NCI-H2227 (cell line): ENCODE results near the gene AFMID.
"Not testable (repeated sequence)": the region's sequence is repeated elsewhere in the genome, so short reads cannot be mapped to it uniquely, and the experiment has no call there.

Experiments
- DNase-seq: peaks from one replicate; lab custom pipeline; 2025; ENCODE audit not compliant: unreplicated experiment; lab: John Stamatoyannopoulos, UW

The AFMID gene

DNA sequence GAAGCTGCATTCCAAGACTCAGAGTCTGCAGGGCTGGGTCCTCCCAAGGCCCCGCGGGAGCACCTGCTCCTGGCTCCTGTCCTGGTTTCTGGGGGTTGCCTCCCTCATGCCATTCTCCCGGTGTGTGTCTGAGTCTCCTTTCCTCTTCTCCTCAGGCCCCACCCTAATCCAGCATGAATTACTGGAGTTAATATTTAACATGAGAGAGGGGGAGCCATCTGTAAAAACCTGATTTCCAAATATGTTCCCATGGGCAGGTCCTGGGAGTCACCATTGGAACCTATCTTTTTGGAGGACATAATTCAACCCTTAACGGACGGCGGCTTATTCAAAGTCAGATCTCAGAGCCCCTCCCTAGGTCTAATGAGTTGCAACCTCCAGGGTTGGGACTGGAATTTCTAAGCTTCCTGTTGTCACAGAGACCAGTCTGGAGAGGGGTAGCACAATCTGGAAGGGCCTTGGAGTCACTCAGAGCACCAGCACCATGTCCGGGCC is 35.6 kb upstream of the AFMID start:
- DNase-seq = no peak

DNA sequence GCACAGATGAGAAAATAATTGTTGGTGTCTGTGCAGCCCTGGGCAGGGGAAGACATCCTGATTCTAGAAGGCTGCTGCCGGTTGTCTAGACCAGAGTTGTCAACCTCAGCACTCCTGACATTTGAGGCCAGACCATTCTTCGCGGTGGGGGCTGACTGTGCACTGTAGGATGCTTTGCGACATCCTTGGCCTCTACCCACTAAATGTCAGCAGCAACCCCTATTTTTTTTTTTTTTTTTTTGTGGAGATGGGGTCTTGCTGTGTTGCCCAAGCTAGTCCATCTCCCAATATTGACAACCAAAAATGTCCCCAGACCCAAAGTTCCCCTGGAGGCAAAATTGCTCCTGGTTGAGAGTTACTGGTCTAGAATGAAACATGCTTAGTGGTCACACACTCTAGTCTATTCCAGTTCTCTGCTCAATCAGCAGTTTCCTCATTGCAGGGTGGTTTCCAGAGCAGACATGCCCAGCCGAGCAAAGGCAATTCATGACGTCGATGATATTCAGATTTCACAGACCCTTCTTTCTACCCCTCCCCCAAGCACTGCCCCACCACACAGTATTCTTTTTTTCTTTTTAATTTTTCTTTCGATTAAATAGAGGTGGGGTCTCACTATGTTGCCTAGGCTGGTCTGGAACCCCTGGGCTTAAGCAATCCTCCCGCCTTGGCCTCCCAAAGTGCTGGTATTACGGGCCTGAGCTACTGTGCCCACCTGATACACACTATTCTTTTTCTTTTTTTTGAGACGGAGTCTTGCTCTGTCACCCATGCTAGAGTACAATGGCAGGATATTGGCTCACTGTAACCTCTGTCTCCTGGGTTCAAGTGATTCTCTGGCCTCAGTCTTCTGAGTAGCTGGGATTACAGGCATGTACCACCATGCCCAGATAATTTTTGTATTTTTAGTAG is 32.0 kb upstream of the AFMID start:
- DNase-seq = no peak

DNA sequence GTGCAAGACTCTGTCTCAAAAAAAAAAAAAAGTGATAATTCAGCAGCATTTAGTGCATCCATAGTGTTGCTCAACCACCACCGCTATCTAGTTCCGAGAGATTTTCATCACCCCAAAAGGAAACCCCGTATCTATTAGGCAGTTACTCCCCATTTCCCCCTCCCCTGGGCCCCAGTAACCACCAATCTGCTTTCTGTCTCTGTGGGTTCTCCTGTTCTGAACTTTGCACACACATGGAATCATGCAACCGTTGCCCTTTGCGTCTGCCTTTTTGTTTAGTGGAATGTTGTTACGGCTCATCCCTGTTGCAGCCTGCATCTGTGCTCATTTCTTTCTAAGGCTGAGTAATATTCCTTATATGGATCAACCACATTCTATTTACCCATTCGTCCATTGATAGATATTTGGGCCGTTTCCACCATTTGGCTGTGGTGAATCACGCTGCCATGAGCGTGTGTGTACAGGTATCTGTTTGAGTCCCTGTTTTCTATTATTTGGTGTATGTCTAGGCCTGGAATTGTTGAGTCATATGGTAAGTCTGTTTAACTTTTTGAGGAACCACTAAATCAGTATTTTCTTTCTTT is 27.5 kb upstream of the AFMID start:
- DNase-seq = no peak

DNA sequence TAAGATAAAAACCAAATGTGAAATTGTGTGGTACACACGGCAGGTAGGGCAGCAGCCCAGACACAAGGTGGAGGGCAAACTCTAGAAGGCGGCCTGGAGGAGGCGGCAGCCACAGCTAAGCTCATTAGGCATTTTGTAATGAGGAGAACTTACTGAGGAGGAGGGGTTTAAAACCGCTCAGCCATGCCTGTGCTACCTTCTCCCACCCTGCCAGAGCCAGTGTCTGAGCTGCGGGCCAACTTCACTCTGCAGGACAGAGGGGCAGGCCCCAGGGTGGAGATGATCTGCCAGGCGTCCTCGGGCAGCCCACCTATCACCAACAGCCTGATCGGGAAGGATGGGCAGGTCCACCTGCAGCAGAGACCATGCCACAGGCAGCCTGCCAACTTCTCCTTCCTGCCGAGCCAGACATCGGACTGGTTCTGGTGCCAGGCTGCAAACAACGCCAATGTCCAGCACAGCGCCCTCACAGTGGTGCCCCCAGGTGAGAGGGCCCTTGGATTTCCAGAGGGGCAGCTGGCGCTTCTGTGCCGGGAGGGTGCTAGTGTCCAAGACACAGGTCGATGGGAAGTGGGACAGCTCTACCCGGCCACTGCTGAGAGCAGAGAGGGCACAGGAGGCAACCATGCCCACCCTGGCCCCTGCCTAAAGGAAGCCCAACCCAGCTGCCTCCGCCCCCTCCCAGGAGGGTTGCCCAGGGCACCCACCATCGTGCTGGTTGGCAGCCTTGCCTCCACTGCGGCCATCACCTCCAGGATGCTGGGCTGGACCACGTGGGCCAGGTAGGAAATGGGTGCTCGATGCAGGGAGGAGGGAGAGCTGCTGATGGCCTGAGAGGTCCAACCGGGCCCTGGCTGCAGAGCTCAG is 23.0 kb upstream of the AFMID start:
- DNase-seq = no peak

DNA sequence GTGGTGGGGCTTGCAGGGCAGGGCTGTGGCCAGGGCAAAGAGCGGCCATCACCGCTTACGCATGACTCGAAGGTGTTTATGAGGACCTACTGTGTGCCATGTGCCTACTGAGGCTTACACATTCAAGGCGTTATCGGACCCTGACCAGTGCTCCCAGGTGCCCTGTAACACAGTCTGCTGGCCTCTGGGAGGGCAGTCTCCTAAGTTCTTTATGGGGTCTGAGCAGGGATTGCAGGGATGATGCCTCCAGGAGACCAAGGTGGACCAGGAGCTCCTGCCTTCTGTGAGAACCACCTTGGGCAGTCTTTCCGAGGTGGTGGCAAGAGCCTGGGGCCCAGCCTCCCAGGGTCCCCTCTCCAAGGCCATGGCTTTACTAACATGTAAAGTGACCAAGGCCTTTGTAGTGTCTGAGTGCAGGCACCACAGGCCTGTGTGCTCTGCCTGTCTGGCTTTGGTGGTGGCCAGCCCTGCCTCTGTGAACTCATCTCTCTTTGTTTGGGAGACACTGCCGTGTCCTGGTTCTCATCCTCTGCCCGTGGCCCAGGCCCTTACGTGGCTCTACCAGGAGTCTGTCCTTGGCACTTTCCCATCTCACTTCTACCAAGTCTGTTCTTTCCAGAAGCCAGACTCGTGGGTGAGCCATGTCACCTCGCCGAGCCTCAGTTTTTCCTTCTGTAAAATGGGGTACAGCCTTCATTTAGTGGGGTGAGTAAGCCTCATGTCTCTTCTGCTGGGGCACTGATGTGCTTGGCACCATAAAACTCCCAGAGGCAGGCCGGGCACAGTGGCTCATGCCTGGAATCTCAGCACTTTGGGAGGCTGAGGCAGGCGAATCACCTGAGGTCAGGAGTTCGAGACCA is 22.2 kb upstream of the AFMID start:
- DNase-seq = no peak

DNA sequence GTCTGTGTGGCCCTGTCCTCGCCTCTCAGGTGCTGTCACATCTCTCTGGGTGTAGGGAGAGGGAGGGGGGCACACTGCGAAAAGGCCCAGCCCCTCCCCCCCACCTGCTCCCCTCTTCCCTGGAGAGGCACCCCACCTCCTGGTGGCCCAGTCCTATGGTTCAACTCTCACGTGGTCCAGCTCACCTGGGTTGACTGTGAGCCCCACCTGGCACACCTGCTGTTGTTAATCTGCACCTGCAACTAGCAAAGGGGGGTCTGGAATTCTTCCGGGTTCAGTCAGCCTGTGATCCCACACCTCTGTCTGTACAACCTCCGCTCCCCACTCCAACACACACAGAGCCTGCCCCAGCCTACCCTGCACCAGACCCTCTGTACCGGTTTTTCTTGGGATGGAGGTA is 20.7 kb upstream of the AFMID start:
- no peak for DNase-seq

DNA sequence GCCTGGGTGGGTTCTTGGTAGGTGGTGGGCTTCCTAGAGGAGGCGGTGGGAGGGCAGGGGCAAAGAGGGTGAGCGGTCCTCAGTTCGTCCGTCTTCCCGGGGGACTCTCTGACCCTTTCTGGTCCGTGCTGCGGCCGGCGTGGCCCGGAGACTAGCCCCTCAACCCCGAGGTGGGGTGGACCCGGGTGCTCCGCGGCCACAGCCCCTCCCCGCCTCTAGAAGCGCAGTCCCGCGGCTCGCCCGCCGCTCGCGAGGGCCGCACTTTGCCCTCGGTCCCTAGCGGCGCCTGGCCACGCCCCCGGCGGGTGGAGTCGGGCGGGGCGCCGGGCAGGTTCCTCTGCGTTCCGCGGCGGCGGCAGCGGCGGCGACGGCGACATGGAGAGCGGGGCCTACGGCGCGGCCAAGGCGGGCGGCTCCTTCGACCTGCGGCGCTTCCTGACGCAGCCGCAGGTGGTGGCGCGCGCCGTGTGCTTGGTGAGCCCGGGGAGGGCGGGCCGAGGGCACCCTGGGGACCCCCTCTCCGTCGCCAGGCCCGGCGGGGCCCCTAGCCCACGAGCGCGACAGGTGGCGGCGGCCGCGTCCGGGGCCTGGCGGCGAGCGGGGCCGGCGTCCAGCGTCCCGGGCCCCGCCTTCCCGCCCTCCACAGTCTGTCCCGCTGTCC is 18.8 kb upstream of the AFMID start, which contains the start of gene SYNGR2:
Gene SYNGR2, plus strand, starts transcription at position 340 of the 661 bp plus-strand sequence. Its CDS starts 36 bp downstream, at position 376.
- peak; percentile 94 for DNase-seq

DNA sequence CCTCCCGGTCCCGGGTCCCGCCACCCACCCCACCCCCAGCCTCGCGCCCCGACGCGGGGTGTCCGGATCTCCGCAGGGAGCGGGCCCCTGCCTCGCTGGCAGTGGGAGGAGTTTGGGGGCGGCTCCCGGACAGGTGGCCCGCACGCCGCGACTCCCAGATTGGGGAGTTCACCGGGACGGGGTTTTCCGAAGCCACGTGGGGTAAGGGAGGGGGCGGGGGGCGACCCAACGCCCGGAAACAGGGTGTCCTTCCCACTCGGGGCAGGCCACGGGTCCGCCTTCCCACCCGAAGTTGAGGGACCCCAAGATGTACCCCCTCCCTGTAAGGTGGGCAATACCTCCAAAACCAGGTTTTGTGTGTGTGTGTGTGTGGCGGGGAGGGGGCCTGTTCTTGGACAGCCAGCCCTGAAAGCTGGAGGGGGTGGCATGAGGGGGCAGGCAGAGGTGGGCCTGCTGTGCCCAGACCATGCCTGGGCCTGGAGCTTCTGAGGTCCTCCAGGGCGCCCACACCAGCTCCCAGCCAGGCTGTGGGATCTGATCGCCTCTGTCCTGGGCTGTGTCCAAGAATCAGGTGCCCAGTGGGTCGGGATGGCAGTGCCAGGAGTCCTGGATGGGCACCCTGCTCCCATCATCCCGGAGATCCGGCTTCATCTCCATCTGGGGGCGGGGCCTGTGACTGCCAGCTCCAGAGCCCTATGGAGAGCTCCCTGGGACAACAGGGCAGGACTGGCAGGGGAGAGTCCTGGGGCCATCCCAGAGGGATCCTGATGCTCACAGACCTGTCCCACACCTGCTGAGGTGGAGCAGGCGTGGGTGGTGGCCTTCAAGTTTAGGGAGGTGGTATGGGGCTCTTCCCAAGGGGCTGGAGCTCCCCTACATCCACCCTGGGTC is 18.0 kb upstream of the AFMID start:
- peak; percentile 62 for DNase-seq

DNA sequence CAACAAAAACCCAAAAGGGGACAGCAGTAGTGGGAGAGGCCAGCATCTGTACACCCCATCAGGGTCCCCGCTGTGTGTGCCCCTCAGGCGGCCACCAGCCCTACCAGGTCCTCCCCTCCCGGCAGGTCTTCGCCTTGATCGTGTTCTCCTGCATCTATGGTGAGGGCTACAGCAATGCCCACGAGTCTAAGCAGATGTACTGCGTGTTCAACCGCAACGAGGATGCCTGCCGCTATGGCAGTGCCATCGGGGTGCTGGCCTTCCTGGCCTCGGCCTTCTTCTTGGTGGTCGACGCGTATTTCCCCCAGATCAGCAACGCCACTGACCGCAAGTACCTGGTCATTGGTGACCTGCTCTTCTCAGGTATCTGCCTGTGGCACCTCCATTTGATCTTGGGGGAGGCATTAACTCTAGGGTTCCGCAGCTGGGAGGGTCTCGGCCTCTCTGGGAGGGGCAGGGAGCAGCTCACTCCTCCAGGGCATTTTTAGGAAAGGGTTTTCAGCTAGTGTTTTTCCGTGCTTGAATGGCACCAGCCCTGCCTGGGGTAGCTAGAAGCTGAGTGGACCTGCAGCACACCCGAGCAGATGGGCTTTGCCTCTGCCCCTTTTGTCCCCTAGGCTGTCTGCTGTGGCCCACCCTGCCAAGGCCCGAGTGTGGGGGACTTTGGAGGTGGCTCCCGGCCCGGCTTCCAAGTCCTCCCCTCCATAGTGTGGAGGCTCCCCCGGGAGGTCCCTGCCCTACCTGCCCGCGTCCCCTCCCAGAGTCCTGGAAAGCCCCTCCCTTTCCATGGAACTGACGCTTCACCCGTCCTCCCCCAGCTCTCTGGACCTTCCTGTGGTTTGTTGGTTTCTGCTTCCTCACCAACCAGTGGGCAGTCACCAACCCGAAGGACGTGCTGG is 16.2 kb upstream of the AFMID start:
- no peak for DNase-seq

DNA sequence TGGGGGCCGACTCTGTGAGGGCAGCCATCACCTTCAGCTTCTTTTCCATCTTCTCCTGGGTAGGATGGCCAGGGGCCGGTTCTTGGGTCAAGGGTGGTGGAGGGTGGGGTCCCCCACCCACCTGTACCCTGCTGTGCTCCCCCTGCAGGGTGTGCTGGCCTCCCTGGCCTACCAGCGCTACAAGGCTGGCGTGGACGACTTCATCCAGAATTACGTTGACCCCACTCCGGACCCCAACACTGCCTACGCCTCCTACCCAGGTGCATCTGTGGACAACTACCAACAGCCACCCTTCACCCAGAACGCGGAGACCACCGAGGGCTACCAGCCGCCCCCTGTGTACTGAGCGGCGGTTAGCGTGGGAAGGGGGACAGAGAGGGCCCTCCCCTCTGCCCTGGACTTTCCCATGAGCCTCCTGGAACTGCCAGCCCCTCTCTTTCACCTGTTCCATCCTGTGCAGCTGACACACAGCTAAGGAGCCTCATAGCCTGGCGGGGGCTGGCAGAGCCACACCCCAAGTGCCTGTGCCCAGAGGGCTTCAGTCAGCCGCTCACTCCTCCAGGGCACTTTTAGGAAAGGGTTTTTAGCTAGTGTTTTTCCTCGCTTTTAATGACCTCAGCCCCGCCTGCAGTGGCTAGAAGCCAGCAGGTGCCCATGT is 15.4 kb upstream of the AFMID start:
- DNase-seq = not testable (repeated sequence)

DNA sequence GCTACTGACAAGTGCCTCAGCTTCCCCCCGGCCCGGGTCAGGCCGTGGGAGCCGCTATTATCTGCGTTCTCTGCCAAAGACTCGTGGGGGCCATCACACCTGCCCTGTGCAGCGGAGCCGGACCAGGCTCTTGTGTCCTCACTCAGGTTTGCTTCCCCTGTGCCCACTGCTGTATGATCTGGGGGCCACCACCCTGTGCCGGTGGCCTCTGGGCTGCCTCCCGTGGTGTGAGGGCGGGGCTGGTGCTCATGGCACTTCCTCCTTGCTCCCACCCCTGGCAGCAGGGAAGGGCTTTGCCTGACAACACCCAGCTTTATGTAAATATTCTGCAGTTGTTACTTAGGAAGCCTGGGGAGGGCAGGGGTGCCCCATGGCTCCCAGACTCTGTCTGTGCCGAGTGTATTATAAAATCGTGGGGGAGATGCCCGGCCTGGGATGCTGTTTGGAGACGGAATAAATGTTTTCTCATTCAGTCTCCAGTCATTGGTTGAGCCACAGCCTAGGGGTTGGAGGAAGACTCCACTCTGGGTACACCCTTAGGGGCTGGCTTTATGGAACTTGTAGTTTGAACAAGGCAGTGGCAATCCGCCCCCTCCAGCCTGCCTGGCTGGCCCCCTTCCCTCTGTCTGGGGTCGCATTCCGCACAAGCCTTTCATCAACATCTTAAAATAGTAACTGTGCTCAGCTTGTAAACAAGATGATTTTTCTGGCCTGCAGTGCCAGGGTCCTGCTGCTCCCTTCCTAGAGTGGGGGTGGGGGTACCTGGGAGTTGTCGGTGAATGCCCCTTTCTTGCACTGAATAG is 14.7 kb upstream of the AFMID start:
- DNase-seq = no peak

DNA sequence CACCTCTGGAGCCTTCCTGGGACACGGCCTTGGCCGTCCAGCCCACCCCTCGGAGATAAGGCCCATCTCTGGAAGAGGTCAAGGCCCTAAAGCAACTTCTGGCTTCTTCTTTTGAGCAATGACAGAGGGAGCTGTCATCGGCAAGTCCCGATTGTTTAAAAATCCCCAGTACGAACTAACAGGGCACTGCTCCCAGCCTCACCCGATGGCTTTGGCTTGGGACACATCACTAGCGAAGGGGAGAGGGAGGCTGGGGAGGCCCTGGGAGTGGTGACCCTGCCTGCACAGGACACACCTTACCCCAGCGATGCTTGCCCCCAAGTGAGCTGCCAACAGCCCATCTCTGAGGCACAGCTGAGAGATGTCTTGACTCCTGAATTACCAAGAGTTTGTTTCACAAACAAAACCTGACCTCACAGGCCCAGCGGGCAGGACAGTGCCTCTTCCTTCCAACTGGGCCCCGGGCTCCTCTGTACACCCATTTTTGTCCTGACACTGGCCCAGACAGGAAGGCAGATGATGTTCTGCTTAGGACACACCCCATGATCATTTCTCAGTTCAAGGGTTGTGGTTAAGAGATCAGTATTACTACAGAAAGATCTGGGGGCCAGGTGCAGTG is 14.0 kb upstream of the AFMID start:
- DNase-seq = no peak

DNA sequence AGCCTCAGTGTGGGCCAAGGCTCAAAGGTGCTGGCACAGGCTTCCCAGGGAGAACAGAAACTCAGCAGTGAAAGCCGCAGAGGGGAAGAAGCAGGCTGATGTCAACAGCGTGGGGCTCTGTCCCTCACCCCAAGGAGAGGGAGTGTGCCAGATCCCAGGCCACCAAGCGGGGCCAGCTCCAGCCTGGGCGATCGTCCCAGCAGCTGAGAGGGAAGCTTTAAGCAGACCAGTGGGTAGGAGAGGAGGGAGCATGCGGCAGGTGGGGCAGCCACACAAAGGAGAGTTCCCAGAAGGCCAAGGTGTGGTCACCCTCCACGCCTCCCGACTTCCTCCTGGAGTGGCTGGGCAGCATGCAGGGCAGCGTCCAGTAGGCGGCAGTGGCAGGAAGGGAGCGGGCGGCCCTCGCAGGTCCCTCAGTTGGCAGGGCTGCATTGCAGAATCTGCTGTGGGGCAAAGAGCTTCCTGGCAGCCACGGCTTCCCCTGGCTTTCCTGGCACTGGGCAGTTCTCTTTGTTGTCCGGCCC is 12.8 kb upstream of the AFMID start:
- no peak for DNase-seq

DNA sequence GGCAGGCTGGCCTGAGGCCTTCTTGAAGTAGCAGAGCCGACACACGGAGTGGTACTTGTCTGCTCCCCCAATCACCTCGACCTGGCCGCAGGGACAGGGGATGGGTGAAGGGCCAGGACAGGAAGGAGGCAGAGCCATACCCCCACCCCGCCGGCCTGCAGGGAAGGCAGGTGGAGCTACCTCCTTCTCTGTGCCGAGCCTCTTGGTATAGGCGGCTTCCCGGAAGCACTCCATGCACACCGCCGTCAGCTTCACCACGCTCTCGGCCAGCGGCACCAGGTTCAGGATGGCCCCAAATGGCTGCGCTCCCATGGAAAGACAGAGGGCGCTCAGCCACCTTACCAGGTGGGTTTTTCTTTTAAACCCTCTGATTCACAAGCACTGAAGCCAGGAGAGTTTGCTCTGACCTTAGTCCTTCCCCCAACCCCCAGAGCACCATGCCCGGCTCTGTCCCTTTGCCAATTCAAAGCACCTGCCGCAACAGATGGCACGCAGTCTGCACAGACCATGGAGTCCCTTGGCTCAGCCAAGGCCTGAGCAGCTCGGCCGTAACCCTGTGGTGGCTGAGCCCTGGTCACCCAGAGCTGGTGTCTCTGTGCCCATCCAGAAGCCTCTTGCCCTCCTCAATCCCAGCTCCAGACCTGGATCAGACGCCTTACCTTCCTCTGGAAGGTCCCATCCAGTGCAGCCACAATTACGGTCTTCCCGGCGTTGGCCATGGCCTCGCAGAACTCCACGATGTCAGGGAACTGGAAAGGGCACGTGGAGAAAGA is 12.1 kb upstream of the AFMID start:
- no peak for DNase-seq

DNA sequence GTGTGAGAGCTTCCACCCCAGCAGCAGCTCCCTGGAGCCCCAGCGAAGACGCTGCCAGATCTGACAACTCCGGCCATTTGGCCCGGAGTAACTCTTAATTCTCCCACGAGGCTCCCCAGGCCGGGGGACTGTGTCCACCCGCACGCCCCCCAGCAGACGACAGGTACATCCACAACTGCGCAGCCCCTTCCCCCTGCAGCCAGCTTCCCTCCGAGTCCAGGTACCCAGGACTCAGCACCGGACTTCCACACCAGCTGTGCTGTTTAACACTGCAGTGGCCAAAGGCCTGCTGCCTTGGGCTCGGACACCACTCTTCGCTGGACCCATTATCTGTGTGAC is 11.6 kb upstream of the AFMID start:
- no peak for DNase-seq
